OCI-LY7 (cell line): ENCODE results near the gene DERA.

Experiments
- CTCF ChIP-seq: fragments of 200-600 bp; sonication (generic); conservative IDR thresholded peaks from 2 replicates; pipeline ENCODE4 v1.5.1; 2014; ENCODE audit warnings: mild to moderate bottlenecking, antibody characterized with exemption, low read length, moderate library complexity, mixed read lengths
- EZH2phosphoT487 ChIP-seq: fragments of 200-600 bp; sonication (generic); IDR thresholded peaks from 2 replicates; pipeline ENCODE4 v1.6.1; 2018; ENCODE audit warnings: low read depth, borderline replicate concordance, mild to moderate bottlenecking, mixed run types, antibody characterized with exemption, low read length, moderate library complexity, mixed read lengths

- no peak for TF ChIP-seq CTCF
- TF ChIP-seq EZH2phosphoT487: no peak
Measured at GRCh38 chr12:15886372-15887042, 24.6 kb upstream of the DERA start.
